GM12878 (cell line): ENCODE measurements around the gene POLG. TPM values are rescaled to one million over a fixed set of nuclear protein-coding genes. Genes with fewer than 3 reads are reported as not detected.

Source experiments
- HDAC2 ChIP-seq: fragments of 200-600 bp; sonication (generic); IDR thresholded peaks from 2 replicates; pipeline ENCODE4 v1.6.1; 2017
- ZBED1 ChIP-seq: IDR thresholded peaks from 2 replicates; pipeline ENCODE4 v1.6.1; 2016; ENCODE audit warnings: borderline replicate concordance
- polyA plus RNA-seq, 11 experiments: library from polyadenylated mRNA; depleted of rRNA in 4 of 11; unstranded in 6 of 11; stranded (reverse) in 5 of 11; fragments of >200 nt; fragmentation: Nextera tagmentation in 4 of 11; fragmentation: Illumina TruSeq in 1 of 11; extraction: Ambion mirVana in 4 of 11; extraction: Trizol in 1 of 11; gene quantifications; 1 replicate in 1 of 11; 2 replicates in 10 of 11; pipeline versions ENCODE4 v1.2.1 to v1.2.3, GENCODE V29; 2011 to 2016; ENCODE audit warnings: inconsistent platforms in 2 of 11, missing spikeins in 2 of 11, low read depth in 1 of 11
- total RNA-seq, 4 experiments: library from RNA; depleted of rRNA in 3 of 4; stranded (reverse); fragments of >200 nt in 3 of 4; fragmentation: Illumina TruSeq in 1 of 4; extraction: Trizol in 1 of 4; gene quantifications; 2 replicates each; pipeline versions ENCODE4 v1.2.1 to v1.2.3, GENCODE V29; 2013 to 2021
- TF ChIP-seq, protein P1 (sequence below): fragments of 450-650 bp; IDR thresholded peaks from 2 replicates; pipeline ENCODE4 v1.6.1; 2016; ENCODE audit warnings: mild to moderate bottlenecking, moderate library complexity, borderline replicate concordance
- TF ChIP-seq, protein P2 (sequence below): fragments of 150-350 bp; IDR thresholded peaks from 2 replicates; pipeline ENCODE4 v1.6.1; 2016; ENCODE audit warnings: low read depth, low read length
- TF ChIP-seq, protein P3 (sequence below): fragments of 450-650 bp; formaldehyde crosslinking; IDR thresholded peaks from 2 replicates; pipeline ENCODE4 v1.4.0; 2022; ENCODE audit warnings: mild to moderate bottlenecking, moderate library complexity
- TF ChIP-seq, protein P4 (sequence below): fragments of 450-650 bp; IDR thresholded peaks from 2 replicates; pipeline ENCODE4 v1.6.1; 2017; ENCODE audit warnings: mild to moderate bottlenecking, low read depth, inconsistent platforms; ENCODE audit not compliant: poor library complexity, severe bottlenecking
- TF ChIP-seq, protein P5 (sequence below): fragments of 450-650 bp; IDR thresholded peaks from 2 replicates; pipeline ENCODE4 v1.6.1; 2018; ENCODE audit warnings: borderline replicate concordance, mild to moderate bottlenecking; ENCODE audit not compliant: partially characterized antibody

Gene POLG
- total and polyA plus RNA-seq, 10 of the 15 experiments (the other 5 are each of a cell fraction or from before 2014, with no cell fraction given) = 14.8 to 71.1 (median 33.0) TPM

DNA sequence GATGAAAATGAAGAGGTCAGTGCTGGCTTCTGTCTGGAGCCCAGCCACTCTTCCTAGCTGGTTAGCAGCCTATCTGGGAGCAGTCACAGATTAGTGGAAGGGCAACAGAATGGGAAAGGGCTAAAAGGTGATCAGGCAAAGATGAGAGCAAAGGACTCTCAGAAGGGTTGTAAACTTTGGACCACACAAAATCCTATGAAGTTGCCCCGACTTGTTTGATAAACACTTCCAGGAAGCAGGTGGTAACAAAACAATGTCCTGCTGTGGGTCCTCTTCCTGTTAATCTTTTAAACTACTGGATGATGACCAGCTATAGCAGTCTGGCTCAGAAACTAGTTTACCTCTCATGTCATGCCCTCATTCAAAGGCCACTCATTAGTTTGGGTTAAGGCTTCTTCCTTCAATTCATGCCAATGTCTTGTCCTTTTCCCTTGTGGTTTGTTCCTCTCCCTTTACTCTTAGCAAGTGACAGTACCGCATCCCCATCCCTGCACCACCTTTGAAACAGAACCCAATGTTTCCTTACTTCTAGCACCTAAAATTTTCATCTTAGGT, 19.2 kb downstream of the POLG start (continued):
- TF ChIP-seq, protein P1, sequence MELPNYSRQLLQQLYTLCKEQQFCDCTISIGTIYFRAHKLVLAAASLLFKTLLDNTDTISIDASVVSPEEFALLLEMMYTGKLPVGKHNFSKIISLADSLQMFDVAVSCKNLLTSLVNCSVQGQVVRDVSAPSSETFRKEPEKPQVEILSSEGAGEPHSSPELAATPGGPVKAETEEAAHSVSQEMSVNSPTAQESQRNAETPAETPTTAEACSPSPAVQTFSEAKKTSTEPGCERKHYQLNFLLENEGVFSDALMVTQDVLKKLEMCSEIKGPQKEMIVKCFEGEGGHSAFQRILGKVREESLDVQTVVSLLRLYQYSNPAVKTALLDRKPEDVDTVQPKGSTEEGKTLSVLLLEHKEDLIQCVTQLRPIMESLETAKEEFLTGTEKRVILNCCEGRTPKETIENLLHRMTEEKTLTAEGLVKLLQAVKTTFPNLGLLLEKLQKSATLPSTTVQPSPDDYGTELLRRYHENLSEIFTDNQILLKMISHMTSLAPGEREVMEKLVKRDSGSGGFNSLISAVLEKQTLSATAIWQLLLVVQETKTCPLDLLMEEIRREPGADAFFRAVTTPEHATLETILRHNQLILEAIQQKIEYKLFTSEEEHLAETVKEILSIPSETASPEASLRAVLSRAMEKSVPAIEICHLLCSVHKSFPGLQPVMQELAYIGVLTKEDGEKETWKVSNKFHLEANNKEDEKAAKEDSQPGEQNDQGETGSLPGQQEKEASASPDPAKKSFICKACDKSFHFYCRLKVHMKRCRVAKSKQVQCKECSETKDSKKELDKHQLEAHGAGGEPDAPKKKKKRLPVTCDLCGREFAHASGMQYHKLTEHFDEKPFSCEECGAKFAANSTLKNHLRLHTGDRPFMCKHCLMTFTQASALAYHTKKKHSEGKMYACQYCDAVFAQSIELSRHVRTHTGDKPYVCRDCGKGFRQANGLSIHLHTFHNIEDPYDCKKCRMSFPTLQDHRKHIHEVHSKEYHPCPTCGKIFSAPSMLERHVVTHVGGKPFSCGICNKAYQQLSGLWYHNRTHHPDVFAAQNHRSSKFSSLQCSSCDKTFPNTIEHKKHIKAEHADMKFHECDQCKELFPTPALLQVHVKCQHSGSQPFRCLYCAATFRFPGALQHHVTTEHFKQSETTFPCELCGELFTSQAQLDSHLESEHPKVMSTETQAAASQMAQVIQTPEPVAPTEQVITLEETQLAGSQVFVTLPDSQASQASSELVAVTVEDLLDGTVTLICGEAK = no peak
- TF ChIP-seq, protein P2, sequence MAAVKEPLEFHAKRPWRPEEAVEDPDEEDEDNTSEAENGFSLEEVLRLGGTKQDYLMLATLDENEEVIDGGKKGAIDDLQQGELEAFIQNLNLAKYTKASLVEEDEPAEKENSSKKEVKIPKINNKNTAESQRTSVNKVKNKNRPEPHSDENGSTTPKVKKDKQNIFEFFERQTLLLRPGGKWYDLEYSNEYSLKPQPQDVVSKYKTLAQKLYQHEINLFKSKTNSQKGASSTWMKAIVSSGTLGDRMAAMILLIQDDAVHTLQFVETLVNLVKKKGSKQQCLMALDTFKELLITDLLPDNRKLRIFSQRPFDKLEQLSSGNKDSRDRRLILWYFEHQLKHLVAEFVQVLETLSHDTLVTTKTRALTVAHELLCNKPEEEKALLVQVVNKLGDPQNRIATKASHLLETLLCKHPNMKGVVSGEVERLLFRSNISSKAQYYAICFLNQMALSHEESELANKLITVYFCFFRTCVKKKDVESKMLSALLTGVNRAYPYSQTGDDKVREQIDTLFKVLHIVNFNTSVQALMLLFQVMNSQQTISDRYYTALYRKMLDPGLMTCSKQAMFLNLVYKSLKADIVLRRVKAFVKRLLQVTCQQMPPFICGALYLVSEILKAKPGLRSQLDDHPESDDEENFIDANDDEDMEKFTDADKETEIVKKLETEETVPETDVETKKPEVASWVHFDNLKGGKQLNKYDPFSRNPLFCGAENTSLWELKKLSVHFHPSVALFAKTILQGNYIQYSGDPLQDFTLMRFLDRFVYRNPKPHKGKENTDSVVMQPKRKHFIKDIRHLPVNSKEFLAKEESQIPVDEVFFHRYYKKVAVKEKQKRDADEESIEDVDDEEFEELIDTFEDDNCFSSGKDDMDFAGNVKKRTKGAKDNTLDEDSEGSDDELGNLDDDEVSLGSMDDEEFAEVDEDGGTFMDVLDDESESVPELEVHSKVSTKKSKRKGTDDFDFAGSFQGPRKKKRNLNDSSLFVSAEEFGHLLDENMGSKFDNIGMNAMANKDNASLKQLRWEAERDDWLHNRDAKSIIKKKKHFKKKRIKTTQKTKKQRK = no peak
- TF ChIP-seq, protein P3, sequence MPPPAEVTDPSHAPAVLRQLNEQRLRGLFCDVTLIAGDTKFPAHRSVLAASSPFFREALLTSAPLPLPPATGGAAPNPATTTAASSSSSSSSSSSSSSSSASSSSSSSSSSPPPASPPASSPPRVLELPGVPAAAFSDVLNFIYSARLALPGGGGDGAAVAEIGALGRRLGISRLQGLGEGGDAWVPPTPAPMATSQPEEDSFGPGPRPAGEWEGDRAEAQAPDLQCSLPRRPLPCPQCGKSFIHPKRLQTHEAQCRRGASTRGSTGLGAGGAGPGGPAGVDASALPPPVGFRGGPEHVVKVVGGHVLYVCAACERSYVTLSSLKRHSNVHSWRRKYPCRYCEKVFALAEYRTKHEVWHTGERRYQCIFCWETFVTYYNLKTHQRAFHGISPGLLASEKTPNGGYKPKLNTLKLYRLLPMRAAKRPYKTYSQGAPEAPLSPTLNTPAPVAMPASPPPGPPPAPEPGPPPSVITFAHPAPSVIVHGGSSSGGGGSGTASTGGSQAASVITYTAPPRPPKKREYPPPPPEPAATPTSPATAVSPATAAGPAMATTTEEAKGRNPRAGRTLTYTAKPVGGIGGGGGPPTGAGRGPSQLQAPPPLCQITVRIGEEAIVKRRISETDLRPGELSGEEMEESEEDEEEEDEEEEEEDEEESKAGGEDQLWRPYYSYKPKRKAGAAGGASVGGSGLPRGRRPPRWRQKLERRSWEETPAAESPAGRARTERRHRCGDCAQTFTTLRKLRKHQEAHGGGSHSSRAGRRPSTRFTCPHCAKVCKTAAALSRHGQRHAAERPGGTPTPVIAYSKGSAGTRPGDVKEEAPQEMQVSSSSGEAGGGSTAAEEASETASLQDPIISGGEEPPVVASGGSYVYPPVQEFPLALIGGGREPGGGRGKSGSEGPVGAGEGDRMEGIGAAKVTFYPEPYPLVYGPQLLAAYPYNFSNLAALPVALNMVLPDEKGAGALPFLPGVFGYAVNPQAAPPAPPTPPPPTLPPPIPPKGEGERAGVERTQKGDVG = no peak
- TF ChIP-seq, protein P4, sequence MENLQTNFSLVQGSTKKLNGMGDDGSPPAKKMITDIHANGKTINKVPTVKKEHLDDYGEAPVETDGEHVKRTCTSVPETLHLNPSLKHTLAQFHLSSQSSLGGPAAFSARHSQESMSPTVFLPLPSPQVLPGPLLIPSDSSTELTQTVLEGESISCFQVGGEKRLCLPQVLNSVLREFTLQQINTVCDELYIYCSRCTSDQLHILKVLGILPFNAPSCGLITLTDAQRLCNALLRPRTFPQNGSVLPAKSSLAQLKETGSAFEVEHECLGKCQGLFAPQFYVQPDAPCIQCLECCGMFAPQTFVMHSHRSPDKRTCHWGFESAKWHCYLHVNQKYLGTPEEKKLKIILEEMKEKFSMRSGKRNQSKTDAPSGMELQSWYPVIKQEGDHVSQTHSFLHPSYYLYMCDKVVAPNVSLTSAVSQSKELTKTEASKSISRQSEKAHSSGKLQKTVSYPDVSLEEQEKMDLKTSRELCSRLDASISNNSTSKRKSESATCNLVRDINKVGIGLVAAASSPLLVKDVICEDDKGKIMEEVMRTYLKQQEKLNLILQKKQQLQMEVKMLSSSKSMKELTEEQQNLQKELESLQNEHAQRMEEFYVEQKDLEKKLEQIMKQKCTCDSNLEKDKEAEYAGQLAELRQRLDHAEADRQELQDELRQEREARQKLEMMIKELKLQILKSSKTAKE = no peak
- TF ChIP-seq, protein P5, sequence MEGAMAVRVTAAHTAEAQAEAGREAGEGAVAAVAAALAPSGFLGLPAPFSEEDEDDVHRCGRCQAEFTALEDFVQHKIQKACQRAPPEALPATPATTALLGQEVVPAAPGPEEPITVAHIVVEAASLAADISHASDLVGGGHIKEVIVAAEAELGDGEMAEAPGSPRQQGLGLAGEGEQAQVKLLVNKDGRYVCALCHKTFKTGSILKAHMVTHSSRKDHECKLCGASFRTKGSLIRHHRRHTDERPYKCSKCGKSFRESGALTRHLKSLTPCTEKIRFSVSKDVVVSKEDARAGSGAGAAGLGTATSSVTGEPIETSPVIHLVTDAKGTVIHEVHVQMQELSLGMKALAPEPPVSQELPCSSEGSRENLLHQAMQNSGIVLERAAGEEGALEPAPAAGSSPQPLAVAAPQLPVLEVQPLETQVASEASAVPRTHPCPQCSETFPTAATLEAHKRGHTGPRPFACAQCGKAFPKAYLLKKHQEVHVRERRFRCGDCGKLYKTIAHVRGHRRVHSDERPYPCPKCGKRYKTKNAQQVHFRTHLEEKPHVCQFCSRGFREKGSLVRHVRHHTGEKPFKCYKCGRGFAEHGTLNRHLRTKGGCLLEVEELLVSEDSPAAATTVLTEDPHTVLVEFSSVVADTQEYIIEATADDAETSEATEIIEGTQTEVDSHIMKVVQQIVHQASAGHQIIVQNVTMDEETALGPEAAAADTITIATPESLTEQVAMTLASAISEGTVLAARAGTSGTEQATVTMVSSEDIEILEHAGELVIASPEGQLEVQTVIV = no peak
- TF ChIP-seq HDAC2 (no peak), ZBED1 (no peak)
